Esophagus squamous epithelium (tissue), 5 donors: ENCODE results near the gene SHQ1. TPM values are rescaled to one million over a fixed set of nuclear protein-coding genes. Genes with fewer than 3 reads are reported as not detected.
"Not testable (repeated sequence)": the region's sequence is repeated elsewhere in the genome, so short reads cannot be mapped to it uniquely, and the experiment has no call there.

Experiments used
- DNase-seq: peaks from one replicate; lab custom pipeline; 2025; lab: John Stamatoyannopoulos, UW
- H3K27ac ChIP-seq, 4 donors: fragments of 200-600 bp; sonication (generic); one replicate each; pipeline ENCODE4 v1.5.1; 2016 to 2019; ENCODE audit warnings: mild to moderate bottlenecking in 1 of 4
- H3K27me3 ChIP-seq, 4 donors: fragments of 200-600 bp; sonication (generic); 1 replicate in 3 of 4; 2 replicates in 1 of 4; pipeline versions ENCODE4 v1.5.1 to v1.6.0; 2017 to 2021; ENCODE audit warnings: antibody characterized with exemption in 1 of 4
- H3K36me3 ChIP-seq, 3 donors: fragments of 200-600 bp; sonication (generic); one replicate each; pipeline ENCODE4 v1.5.1; 2016 to 2019
- H3K4me1 ChIP-seq, 3 donors: fragments of 200-600 bp; sonication (generic); one replicate each; pipeline ENCODE4 v1.5.1; 2017 to 2019
- H3K4me3 ChIP-seq, 4 donors: fragments of 200-600 bp; sonication (generic); 1 replicate in 3 of 4; 2 replicates in 1 of 4; pipeline ENCODE4 v1.5.1; 2016 to 2019; ENCODE audit warnings: mild to moderate bottlenecking in 2 of 4, moderate library complexity in 1 of 4
- H3K9me3 ChIP-seq, 3 donors: fragments of 200-600 bp; sonication (generic); one replicate each; pipeline ENCODE4 v1.5.1; 2016 to 2019
- CTCF ChIP-seq, 6 experiments: fragments of 450-650 bp in 4 of 6; fragments of 200-600 bp in 2 of 6; sonication (generic) in 2 of 6; IDR thresholded peaks; one replicate each; pipeline ENCODE4 v1.5.1; 2016 to 2019; ENCODE audit warnings: antibody characterized with exemption in 6 of 6, mild to moderate bottlenecking in 4 of 6, moderate library complexity in 4 of 6
- POLR2A ChIP-seq, 4 donors: fragments of 450-650 bp; IDR thresholded peaks; one replicate each; pipeline ENCODE4 v1.6.1; 2017; ENCODE audit warnings: antibody characterized with exemption in 4 of 4, mild to moderate bottlenecking in 4 of 4, moderate library complexity in 3 of 4
- WGBS, 2 donors: methylation state at CpG; one replicate each; pipeline ENCODE4 v1.1.5; 2018; 5-methylcytosine and 5-hydroxymethylcytosine counted together
- intact Hi-C: fragments of 100-400 bp; cut with DNase I; formaldehyde crosslinking; loops from one replicate; pipeline ENCODE4 v1.15.0; 2022
- total RNA-seq, 4 donors: library from RNA; depleted of rRNA; stranded (reverse); fragments of >200 nt; gene quantifications; one replicate each; pipeline ENCODE4 v1.1.0, GENCODE V29; 2016
- donor health status: DM: yes; HTN: yes; CAD: no.

The SHQ1 gene
- total RNA-seq, 4 donors from 2014 or later, result 6.7 to 13.4 (median 12.5) TPM

GRCh38 chr3:72719137-72719536 lies 129.1 kb downstream of the SHQ1 start:
- intact Hi-C loops, result no loop called here
- Histone ChIP-seq H3K4me1 (peaks cover 0 to 12% (median 0%) of the 10 kb centered on the region in 3 donors), H3K4me3 (no peak overlapping the region), H3K9me3 (peaks cover 0 to 10% (median 0%) of the 10 kb centered on the region in 3 donors), H3K36me3 (no peaks in the 10 kb centered on the region), H3K27me3 (no peaks in the 10 kb centered on the region), H3K27ac (no peak overlapping the region)
- TF ChIP-seq CTCF (IDR thresholded peaks at IDR 0.05) (no peak), POLR2A (IDR thresholded peaks at IDR 0.05) (no peak)
- no peak for DNase-seq

GRCh38 chr3:72714135-72714534 lies 134.1 kb downstream of the SHQ1 start:
- H3K27ac ChIP-seq, H3K4me1 ChIP-seq, H3K9me3 ChIP-seq, H3K36me3 ChIP-seq, intact Hi-C loops, DNase-seq, H3K4me3 ChIP-seq, H3K27me3 ChIP-seq: not testable (repeated sequence)
- 87% methylated on average over 3 of the region's 3 CpGs; no CpG with 5 or more reads in 1 of the 2 donors for WGBS, 2 donors

- H3K9me3 ChIP-seq, DNase-seq, H3K4me1 ChIP-seq, H3K27me3 ChIP-seq, H3K4me3 ChIP-seq, intact Hi-C loops, H3K27ac ChIP-seq, H3K36me3 ChIP-seq: not testable (repeated sequence)
- 84 to 92% methylated on average over 4 of the region's 4 CpGs for WGBS, 2 donors
Measured at GRCh38 chr3:72710471-72710870, 137.8 kb downstream of the SHQ1 start.

GRCh38 chr3:72708441-72708840 lies 139.8 kb downstream of the SHQ1 start:
- H3K9me3 ChIP-seq, result no peaks in the 10 kb centered on the region
- no peaks in the 10 kb centered on the region for H3K36me3 ChIP-seq
- H3K4me1 ChIP-seq, result no peaks in the 10 kb centered on the region
- H3K4me3 ChIP-seq, result no peak overlapping the region
- no peak for DNase-seq
- intact Hi-C loops, result no loop called here
- TF ChIP-seq CTCF (IDR thresholded peaks at IDR 0.05), result no peak
- TF ChIP-seq POLR2A (IDR thresholded peaks at IDR 0.05), result no peak
- no peak overlapping the region for H3K27ac ChIP-seq
- no peaks in the 10 kb centered on the region for H3K27me3 ChIP-seq
- 58% methylated on average over 2 of the region's 2 CpGs; no CpG with 5 or more reads in 1 of the 2 donors for WGBS, 2 donors

GRCh38 chr3:72702997-72703396 lies 145.2 kb downstream of the SHQ1 start:
- Histone ChIP-seq H3K27me3 (no peaks in the 10 kb centered on the region), H3K27ac (no peak overlapping the region), H3K9me3 (no peaks in the 10 kb centered on the region), H3K36me3 (no peaks in the 10 kb centered on the region), H3K4me1 (no peaks in the 10 kb centered on the region), H3K4me3 (no peak overlapping the region)
- intact Hi-C loops, result no loop called here
- TF ChIP-seq CTCF (IDR thresholded peaks at IDR 0.05) (no peak), POLR2A (IDR thresholded peaks at IDR 0.05) (no peak)
- WGBS, 2 donors, result 87 to 96% methylated on average over 4 of the region's 4 CpGs
- DNase-seq, result no peak

GRCh38 chr3:72702390-72702789 lies 145.9 kb downstream of the SHQ1 start:
- Histone ChIP-seq H3K4me1 (no peaks in the 10 kb centered on the region), H3K27ac (no peak overlapping the region), H3K4me3 (no peak overlapping the region), H3K27me3 (peaks cover 0 to 4% (median 0%) of the 10 kb centered on the region in 4 donors), H3K36me3 (no peaks in the 10 kb centered on the region), H3K9me3 (no peaks in the 10 kb centered on the region)
- TF ChIP-seq CTCF (IDR thresholded peaks at IDR 0.05) (no peak), POLR2A (IDR thresholded peaks at IDR 0.05) (no peak)
- 78 to 97% methylated on average over 4 to 5 of the region's 7 CpGs for WGBS, 2 donors
- DNase-seq, result no peak
- intact Hi-C loops, result no loop called here
